Fibroblast of lung (primary cell): ENCODE data around the gene LBHD1. TPM values are rescaled to one million over a fixed set of nuclear protein-coding genes. Genes with fewer than 3 reads are reported as not detected.
"Not testable (repeated sequence)": the region's sequence is repeated elsewhere in the genome, so short reads cannot be mapped to it uniquely, and the experiment has no call there.

Source experiments
- DNase-seq, 2 donors: peaks; one replicate each; pipeline versions ENCODE4 v3.0.0 to v3.0.0-alpha.2; 2010; ENCODE audit warnings: low read depth in 2 of 2
- H2AFZ ChIP-seq: 2 replicates; pipeline ENCODE4 v1.5.1; 2012; ENCODE audit warnings: low read length, control low read depth, inconsistent platforms
- H3K27ac ChIP-seq: 2 replicates; pipeline ENCODE4 v1.5.1; 2011; ENCODE audit warnings: low read length, control low read depth; ENCODE audit not compliant: insufficient read depth
- H3K27me3 ChIP-seq: 2 replicates; pipeline ENCODE4 v1.5.1; 2011; ENCODE audit warnings: mild to moderate bottlenecking, low read length; ENCODE audit not compliant: control insufficient read depth, insufficient read depth
- H3K36me3 ChIP-seq: 2 replicates; pipeline ENCODE4 v1.5.1; 2011; ENCODE audit warnings: low read length; ENCODE audit not compliant: control insufficient read depth, insufficient read depth
- H3K4me1 ChIP-seq: 2 replicates; pipeline ENCODE4 v1.5.1; 2011; ENCODE audit warnings: low read length; ENCODE audit not compliant: control insufficient read depth, insufficient read depth; ENCODE audit errors: extremely low read depth
- H3K4me2 ChIP-seq: 2 replicates; pipeline ENCODE4 v1.5.1; 2011; ENCODE audit warnings: low read length, control low read depth; ENCODE audit not compliant: insufficient read depth; ENCODE audit errors: extremely low read depth
- H3K4me3 ChIP-seq, 4 experiments: fragments of 200-600 bp in 1 of 4; sonication (generic) in 1 of 4; replicated peaks in 1 of 4; 2 replicates each; pipeline ENCODE4 v1.5.1; 2011 to 2016; ENCODE audit warnings: low read length in 4 of 4, low read depth in 3 of 4, mild to moderate bottlenecking in 3 of 4, control low read depth in 2 of 4, inconsistent platforms in 1 of 4, mixed read lengths in 1 of 4; ENCODE audit not compliant: insufficient read depth in 1 of 4; ENCODE audit errors: control extremely low read depth in 1 of 4
- H3K79me2 ChIP-seq: 2 replicates; pipeline ENCODE4 v1.5.1; 2012; ENCODE audit warnings: mild to moderate bottlenecking, low read length, inconsistent platforms; ENCODE audit not compliant: control insufficient read depth, insufficient read depth
- H3K9ac ChIP-seq: 2 replicates; pipeline ENCODE4 v1.5.1; 2011; ENCODE audit warnings: mild to moderate bottlenecking, low read length, control low read depth; ENCODE audit not compliant: insufficient read depth
- H3K9me3 ChIP-seq: 2 replicates; pipeline ENCODE4 v1.5.1; 2012; ENCODE audit warnings: low read depth, low read length; ENCODE audit not compliant: control insufficient read depth, insufficient read depth
- H4K20me1 ChIP-seq: 2 replicates; pipeline ENCODE4 v1.5.1; 2011; ENCODE audit warnings: low read length; ENCODE audit not compliant: control insufficient read depth, insufficient read depth; ENCODE audit errors: extremely low read depth
- CTCF ChIP-seq, 2 donors: IDR thresholded peaks in 1 of 2; conservative IDR thresholded peaks in 1 of 2; 1 replicate in 1 of 2; 2 replicates in 1 of 2; pipeline ENCODE4 v1.5.1; 2011 to 2012; ENCODE audit warnings: low read length in 2 of 2, control low read depth in 1 of 2, inconsistent platforms in 1 of 2, low read depth in 1 of 2, mild to moderate bottlenecking in 1 of 2
- EZH2 ChIP-seq: IDR thresholded peaks from 2 replicates; pipeline ENCODE4 v1.5.1; 2012; ENCODE audit warnings: low read length, control low read depth, mild to moderate bottlenecking; ENCODE audit errors: missing control alignments
- polyA plus RNA-seq, 2 donors: library from polyadenylated mRNA; depleted of rRNA in 1 of 2; stranded (reverse) in 1 of 2; unstranded in 1 of 2; fragments of >200 nt; gene quantifications; 2 replicates each; pipeline ENCODE4 v1.2.1, GENCODE V29; 2011 to 2012; ENCODE audit warnings: missing spikeins in 1 of 2
- total RNA-seq: library from RNA; depleted of rRNA; stranded (reverse); fragments of >200 nt; gene quantifications from 2 replicates; pipeline ENCODE4 v1.2.1, GENCODE V29; 2014

LBHD1 gene
- total and polyA plus RNA-seq, 2 donors (not counting 1 experiment from before 2014, with no cell fraction given) = 3.4 to 4.5 TPM

GRCh38 chr11:62677714-62678113 is 5.6 kb upstream of the LBHD1 start:
- Histone ChIP-seq H4K20me1 (no peaks in the 10 kb centered on the region), H3K4me2 (peak overlapping the region; percentile 99), H3K27me3 (no peaks in the 10 kb centered on the region), H2AFZ (no peak overlapping the region), H3K9ac (no peak overlapping the region), H3K9me3 (no peaks in the 10 kb centered on the region), H3K36me3 (peaks cover 7% of the 10 kb centered on the region), H3K4me1 (peaks cover 5% of the 10 kb centered on the region), H3K79me2 (peaks cover 13% of the 10 kb centered on the region), H3K27ac (peak overlapping the region; percentile 88), H3K4me3 (peak overlapping the region; percentile 74 to 88 (median 82))
- no peak for DNase-seq
- no peak for TF ChIP-seq CTCF (conservative IDR thresholded peaks at IDR 0.05 in 1 of 2, IDR thresholded peaks at IDR 0.05 in 1 of 2; ENCODE audit: low read depth in 1 of 2, low read length in 2 of 2)
- TF ChIP-seq EZH2 = no peak

- Histone ChIP-seq H3K9me3 (no peaks in the 10 kb centered on the region), H4K20me1 (no peaks in the 10 kb centered on the region), H3K27me3 (no peaks in the 10 kb centered on the region), H3K9ac (no peak overlapping the region), H3K27ac (no peak overlapping the region), H3K79me2 (peaks cover 15% of the 10 kb centered on the region), H3K36me3 (peaks cover 7% of the 10 kb centered on the region), H2AFZ (no peak overlapping the region), H3K4me1 (peaks cover 5% of the 10 kb centered on the region), H3K4me3 (peak overlapping the region in 1 of 4 experiments; percentile 25), H3K4me2 (no peak overlapping the region)
- DNase-seq = no peak
- no peak for TF ChIP-seq EZH2
- no peak for TF ChIP-seq CTCF (conservative IDR thresholded peaks at IDR 0.05 in 1 of 2, IDR thresholded peaks at IDR 0.05 in 1 of 2; ENCODE audit: low read depth in 1 of 2, low read length in 2 of 2)
Observed at GRCh38 chr11:62677156-62677555, 5.1 kb upstream of the LBHD1 start.

- Histone ChIP-seq H3K79me2 (peaks cover 15% of the 10 kb centered on the region), H3K36me3 (peaks cover 7% of the 10 kb centered on the region)
Observed at GRCh38 chr11:62676698-62677097, 4.6 kb upstream of the LBHD1 start.

GRCh38 chr11:62675415-62675814 is 3.3 kb upstream of the LBHD1 start:
- H3K36me3 ChIP-seq, H3K27me3 ChIP-seq, H2AFZ ChIP-seq, H3K27ac ChIP-seq, H3K4me1 ChIP-seq, H3K9me3 ChIP-seq, H3K4me3 ChIP-seq, DNase-seq, H3K4me2 ChIP-seq, H3K9ac ChIP-seq, H4K20me1 ChIP-seq: not testable (repeated sequence)
- H3K79me2 ChIP-seq = peaks cover 18% of the 10 kb centered on the region

More at GRCh38 chr11:62676698-62677097, 4.6 kb upstream of the LBHD1 start:
- peaks cover 5% of the 10 kb centered on the region for H3K4me1 ChIP-seq
- no peak for TF ChIP-seq CTCF (conservative IDR thresholded peaks at IDR 0.05 in 1 of 2, IDR thresholded peaks at IDR 0.05 in 1 of 2; ENCODE audit: low read depth in 1 of 2, low read length in 2 of 2)
- TF ChIP-seq EZH2 = no peak
- H3K27ac ChIP-seq = no peak overlapping the region
- H2AFZ ChIP-seq = no peak overlapping the region
- H3K9me3 ChIP-seq = no peaks in the 10 kb centered on the region
- H4K20me1 ChIP-seq = no peaks in the 10 kb centered on the region
- DNase-seq = no peak
- no peaks in the 10 kb centered on the region for H3K27me3 ChIP-seq
- no peak overlapping the region for H3K4me3 ChIP-seq
- no peak overlapping the region for H3K9ac ChIP-seq
- no peak overlapping the region for H3K4me2 ChIP-seq
